Gastrocnemius medialis (tissue), 4 donors: ENCODE data around the gene SV2C.
"Not testable (repeated sequence)": the region's sequence is repeated elsewhere in the genome, so short reads cannot be mapped to it uniquely, and the experiment has no call there.

Experiments
- CTCF ChIP-seq, 5 experiments: fragments of 450-650 bp in 3 of 5; fragments of 200-600 bp in 2 of 5; sonication (generic) in 2 of 5; IDR thresholded peaks in 4 of 5; conservative IDR thresholded peaks in 1 of 5; 1 replicate in 4 of 5; 2 replicates in 1 of 5; pipeline ENCODE4 v1.5.1; 2016 to 2019; ENCODE audit warnings: antibody characterized with exemption in 5 of 5, mild to moderate bottlenecking in 3 of 5, moderate library complexity in 3 of 5
- POLR2A ChIP-seq, 2 donors: fragments of 450-650 bp; IDR thresholded peaks; one replicate each; pipeline ENCODE4 v1.6.1; 2017; ENCODE audit warnings: antibody characterized with exemption in 2 of 2, mild to moderate bottlenecking in 2 of 2, moderate library complexity in 2 of 2

GRCh38 chr5:76302661-76303060 lies 219.5 kb downstream of the SV2C start:
- TF ChIP-seq CTCF (IDR thresholded peaks at IDR 0.05 in 4 of 5, conservative IDR thresholded peaks at IDR 0.05 in 1 of 5); POLR2A (IDR thresholded peaks at IDR 0.05): not testable (repeated sequence)
